GM12873 (cell line): ENCODE results near the gene MAD1L1.

Experiments
- TF ChIP-seq, protein P1 (sequence below): IDR thresholded peaks from 2 replicates; pipeline ENCODE4 v1.5.1; 2012; ENCODE audit warnings: low read depth, mild to moderate bottlenecking, moderate library complexity, low read length, control low read depth; ENCODE audit not compliant: insufficient read depth; ENCODE audit errors: missing control alignments

MAD1L1 gene

DNA sequence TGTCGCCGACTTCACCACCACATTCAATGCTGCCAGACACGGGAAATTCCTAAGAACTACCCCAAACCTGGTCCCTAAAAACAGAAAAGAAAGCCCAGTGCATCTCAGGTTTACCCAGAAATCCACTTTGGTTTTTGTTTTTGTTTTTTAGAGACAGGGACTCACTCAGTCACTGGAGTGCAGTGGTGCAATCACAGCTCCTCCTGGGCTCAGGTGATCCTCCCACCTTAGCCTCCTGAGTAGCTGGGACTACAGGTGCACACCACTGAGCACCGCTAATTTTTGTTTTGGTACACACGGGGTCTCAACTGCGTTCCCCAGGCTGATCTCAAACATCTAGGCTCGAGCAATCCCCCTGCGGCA, 22.8 kb downstream of the MAD1L1 start:
- TF ChIP-seq, protein P1, sequence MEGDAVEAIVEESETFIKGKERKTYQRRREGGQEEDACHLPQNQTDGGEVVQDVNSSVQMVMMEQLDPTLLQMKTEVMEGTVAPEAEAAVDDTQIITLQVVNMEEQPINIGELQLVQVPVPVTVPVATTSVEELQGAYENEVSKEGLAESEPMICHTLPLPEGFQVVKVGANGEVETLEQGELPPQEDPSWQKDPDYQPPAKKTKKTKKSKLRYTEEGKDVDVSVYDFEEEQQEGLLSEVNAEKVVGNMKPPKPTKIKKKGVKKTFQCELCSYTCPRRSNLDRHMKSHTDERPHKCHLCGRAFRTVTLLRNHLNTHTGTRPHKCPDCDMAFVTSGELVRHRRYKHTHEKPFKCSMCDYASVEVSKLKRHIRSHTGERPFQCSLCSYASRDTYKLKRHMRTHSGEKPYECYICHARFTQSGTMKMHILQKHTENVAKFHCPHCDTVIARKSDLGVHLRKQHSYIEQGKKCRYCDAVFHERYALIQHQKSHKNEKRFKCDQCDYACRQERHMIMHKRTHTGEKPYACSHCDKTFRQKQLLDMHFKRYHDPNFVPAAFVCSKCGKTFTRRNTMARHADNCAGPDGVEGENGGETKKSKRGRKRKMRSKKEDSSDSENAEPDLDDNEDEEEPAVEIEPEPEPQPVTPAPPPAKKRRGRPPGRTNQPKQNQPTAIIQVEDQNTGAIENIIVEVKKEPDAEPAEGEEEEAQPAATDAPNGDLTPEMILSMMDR: no peak

DNA sequence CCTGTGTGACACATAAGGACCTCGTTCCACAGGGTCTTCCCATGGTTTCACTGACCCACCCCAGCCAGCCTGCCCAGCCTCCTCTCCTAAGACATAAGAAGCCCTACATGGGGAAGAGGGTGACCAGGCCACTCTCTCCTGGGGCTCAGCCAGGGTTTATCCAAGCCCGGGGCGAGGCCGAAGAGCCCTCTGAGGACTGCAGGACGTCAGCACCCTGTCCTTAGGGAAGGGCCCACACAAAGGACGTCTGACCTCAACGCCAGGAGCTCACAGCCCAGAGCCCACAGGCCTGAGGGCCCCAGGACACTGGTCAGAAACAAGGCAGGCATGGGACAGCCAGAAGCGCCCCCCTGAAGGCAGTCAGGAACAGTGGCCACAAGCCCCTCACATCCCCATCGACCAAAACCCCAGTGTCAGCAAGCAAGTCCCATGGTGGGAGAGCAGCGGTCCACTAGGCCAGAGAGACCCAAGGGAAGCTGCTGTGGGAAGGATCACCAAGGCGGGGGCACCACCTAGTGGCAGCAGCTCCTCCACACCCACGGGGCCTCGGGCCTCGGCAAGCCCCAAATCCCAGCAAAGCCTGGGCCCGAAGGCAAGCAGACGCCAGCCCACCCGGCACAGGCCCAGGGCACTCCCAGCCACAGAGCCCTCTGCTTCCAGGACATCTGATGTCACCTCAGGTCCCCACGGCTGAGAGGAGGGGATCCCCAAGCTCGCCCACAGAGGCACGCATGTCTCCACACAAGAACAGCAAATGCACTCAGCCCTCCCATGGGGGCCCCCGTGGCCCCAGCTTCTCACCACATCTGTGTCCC, 23.4 kb downstream of the MAD1L1 start:
- TF ChIP-seq, protein P1: peak; percentile 88

DNA sequence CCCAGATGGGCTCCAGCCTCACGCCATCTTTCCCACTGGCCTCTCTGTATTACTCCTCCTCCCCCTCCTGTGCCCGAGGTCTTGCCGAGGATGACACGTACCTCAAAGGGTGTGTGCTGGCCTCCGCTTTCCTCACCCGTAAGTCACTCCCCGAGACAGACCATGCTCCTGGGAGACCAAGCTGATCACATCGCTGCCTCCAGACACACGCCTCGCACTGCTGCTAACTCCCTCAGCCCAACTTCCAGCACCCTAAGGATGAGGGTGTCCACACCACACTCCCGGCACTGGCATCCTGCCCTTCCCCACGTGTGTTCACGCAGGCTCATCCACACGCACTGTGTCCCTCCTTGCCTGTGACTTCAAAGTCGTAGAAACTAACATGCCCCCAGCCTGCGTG, 24.0 kb downstream of the MAD1L1 start:
- TF ChIP-seq, protein P1: no peak

DNA sequence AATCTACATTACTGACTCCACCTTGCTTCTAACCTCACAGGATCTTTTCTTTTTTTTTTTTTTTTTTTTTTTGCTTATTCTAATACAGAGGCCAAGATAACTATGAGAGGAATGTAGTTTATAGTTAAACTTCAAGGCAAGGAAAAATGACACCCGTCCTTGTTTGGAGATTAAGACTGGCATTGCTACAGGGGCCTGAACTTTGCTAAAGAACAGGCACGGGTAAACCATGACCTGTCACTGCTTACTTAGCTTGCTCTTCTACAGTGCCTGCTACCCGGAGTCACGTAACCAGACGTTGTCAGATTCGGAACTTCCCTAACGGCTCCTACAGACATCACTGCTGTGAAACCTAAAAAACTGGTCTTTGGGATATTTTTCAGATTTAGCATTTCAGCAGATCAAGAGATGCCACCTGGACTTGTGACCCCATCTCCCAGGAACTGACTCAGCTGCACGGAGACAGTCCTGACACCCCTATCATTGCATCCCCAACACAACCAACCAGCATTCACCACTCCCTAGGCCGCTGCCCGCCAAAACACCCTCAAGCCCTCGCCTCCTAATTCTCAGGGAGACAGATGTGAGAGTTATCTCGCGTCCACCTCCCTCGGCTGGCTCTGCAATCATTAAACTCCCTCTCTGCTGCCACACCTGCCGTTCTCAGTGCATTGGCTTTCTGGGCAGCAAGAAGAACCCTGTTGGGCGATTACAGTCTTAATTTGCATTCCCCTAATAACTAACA, 27.5 kb downstream of the MAD1L1 start:
- TF ChIP-seq, protein P1: no peak

DNA sequence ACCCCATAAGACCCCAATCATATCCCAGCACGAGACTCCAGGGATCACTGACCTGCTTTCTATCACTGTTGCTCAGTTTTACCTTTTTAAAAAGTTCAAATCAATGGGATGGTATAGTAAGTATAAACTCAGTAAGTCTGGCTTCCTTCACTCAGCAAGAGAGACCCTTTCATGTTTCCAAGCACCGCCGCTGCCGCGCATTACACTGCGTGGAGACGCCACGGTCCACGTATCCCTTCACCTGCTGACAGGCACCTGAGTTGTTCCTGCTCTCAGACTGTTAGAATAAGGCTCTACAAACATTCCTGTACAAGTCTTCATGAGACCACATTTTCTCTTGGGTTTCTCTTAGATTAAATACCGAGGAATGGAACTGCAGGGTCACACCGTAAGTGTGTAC, 28.3 kb downstream of the MAD1L1 start:
- TF ChIP-seq, protein P1: no peak

DNA sequence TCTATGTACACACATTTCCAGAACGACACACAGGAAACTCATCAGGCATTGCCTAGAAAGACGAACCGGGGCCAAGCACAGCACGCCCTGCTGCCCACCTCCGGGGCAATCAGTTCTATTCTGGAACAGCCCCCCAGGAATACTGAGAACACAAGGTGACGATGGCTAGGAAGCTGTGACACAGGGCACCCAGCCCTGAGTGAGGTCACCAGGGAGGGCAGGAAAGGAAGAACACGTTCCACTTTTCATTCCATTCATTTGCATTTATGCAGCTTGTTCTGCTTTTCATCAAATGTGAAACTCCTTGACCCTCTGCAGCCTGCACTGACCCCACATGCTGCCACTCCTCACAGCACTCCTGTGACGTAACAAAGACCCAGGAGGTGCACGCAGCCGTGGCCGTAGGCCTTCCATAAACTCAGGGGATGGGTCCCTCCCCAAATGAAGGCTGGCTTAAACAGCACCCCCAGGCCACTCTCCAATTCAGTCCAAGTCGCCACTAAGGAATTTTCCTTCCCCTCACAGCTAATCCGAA, 28.9 kb downstream of the MAD1L1 start:
- TF ChIP-seq, protein P1: no peak
